ENCODE data around the gene OGFRL1.

The OGFRL1 gene
- long read RNA-seq, partial matches to known transcripts = 3 of 4 reads
- long read RNA-seq, other reads (novel, unspliced or antisense) = 1 of 4 reads

- Histone ChIP-seq H3K27ac (replicated peaks) (peak within 1 kb of the TSS; percentile 73), H3K4me3 (replicated peaks; ENCODE audit: insufficient read depth, low read length) (peak within 1 kb of the TSS; percentile 84), H3K27me3 (ENCODE audit: insufficient read depth, poor library complexity, severe bottlenecking) (no peaks in the 10 kb centered on the region)
- DNase-seq (ENCODE audit: low read depth in 1 of 2, low spot score in 1 of 2) = peak in 1 of 2 experiments; percentile 56
- no peak for TF ChIP-seq POLR2AphosphoS5 (IDR thresholded peaks at IDR 0.05; ENCODE audit: low read depth)
- no peak for TF ChIP-seq GABPA (IDR thresholded peaks at IDR 0.05; ENCODE audit: low read depth)
- TF ChIP-seq SPI1 (IDR thresholded peaks at IDR 0.05; ENCODE audit: borderline replicate concordance, low read depth) = no peak
- TF ChIP-seq, protein P1, sequence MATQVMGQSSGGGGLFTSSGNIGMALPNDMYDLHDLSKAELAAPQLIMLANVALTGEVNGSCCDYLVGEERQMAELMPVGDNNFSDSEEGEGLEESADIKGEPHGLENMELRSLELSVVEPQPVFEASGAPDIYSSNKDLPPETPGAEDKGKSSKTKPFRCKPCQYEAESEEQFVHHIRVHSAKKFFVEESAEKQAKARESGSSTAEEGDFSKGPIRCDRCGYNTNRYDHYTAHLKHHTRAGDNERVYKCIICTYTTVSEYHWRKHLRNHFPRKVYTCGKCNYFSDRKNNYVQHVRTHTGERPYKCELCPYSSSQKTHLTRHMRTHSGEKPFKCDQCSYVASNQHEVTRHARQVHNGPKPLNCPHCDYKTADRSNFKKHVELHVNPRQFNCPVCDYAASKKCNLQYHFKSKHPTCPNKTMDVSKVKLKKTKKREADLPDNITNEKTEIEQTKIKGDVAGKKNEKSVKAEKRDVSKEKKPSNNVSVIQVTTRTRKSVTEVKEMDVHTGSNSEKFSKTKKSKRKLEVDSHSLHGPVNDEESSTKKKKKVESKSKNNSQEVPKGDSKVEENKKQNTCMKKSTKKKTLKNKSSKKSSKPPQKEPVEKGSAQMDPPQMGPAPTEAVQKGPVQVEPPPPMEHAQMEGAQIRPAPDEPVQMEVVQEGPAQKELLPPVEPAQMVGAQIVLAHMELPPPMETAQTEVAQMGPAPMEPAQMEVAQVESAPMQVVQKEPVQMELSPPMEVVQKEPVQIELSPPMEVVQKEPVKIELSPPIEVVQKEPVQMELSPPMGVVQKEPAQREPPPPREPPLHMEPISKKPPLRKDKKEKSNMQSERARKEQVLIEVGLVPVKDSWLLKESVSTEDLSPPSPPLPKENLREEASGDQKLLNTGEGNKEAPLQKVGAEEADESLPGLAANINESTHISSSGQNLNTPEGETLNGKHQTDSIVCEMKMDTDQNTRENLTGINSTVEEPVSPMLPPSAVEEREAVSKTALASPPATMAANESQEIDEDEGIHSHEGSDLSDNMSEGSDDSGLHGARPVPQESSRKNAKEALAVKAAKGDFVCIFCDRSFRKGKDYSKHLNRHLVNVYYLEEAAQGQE (IDR thresholded peaks at IDR 0.05; ENCODE audit: insufficient replicate concordance, low read depth) = no peak
- no peak for TF ChIP-seq CTCF (IDR thresholded peaks at IDR 0.05; ENCODE audit: insufficient read depth, low read length)
Observed at GRCh38 chr6:71288228-71289038, at the start of gene OGFRL1. OGFRL1 (plus strand) TSS chr6:71288811; CDS start chr6:71288937, 126 bp downstream.

- Histone ChIP-seq H3K27me3 (ENCODE audit: insufficient read depth, poor library complexity, severe bottlenecking) (no peaks in the 10 kb centered on the region), H3K27ac (replicated peaks) (no peak overlapping the region), H3K4me3 (replicated peaks; ENCODE audit: insufficient read depth, low read length) (no peak overlapping the region)
- no peak for DNase-seq (ENCODE audit: low read depth in 1 of 2, low spot score in 1 of 2)
- TF ChIP-seq, protein P1 (IDR thresholded peaks at IDR 0.05; ENCODE audit: insufficient replicate concordance, low read depth) = no peak
- TF ChIP-seq CTCF (IDR thresholded peaks at IDR 0.05; ENCODE audit: insufficient read depth, low read length) (no peak), POLR2AphosphoS5 (IDR thresholded peaks at IDR 0.05; ENCODE audit: low read depth) (no peak), GABPA (IDR thresholded peaks at IDR 0.05; ENCODE audit: low read depth) (no peak), SPI1 (IDR thresholded peaks at IDR 0.05; ENCODE audit: borderline replicate concordance, low read depth) (no peak)
Observed at GRCh38 chr6:71239694-71240093, 48.9 kb upstream of the OGFRL1 start.

DNA sequence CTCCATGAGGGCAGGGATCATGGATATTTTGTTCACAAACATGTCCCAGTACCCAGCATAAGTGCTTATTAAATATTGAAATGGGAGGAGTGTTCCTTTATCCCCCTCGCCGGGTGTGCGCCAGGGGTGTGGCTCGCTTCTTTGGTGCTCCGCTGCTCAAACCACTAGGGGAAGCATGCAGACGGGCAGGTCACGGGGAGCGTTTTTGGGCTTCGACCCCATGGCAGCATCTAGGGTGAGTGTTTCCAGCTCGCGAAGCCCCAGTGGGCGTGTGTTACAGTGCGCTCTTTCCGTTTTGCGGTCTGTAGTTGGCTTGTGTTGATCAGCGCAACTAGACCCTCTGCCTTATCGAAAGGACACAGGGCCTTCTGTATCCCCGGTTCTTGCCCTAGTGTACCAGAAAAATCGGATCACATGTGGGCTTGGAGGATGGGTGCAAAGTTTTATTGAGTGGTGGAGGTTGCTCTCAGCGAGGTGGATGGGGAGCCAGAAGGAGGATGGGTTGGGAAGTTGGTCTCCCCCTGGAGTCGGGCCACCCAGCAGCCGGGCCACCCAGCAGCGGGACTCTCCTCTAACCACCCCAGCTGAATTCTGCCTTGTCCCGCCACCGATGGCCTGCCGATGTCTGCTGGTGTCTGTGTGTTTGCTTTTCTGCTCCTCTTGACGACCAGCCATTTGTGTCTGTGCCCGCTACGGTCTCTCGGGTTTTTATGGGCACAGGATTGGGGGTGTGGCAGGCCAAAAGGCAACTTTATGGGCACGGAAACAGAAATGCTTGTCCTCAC is 43.2 kb upstream of the OGFRL1 start:
- DNase-seq (ENCODE audit: low read depth in 1 of 2, low spot score in 1 of 2) = no peak
- TF ChIP-seq GABPA (IDR thresholded peaks at IDR 0.05; ENCODE audit: low read depth) (no peak), SPI1 (IDR thresholded peaks at IDR 0.05; ENCODE audit: borderline replicate concordance, low read depth) (no peak), CTCF (IDR thresholded peaks at IDR 0.05; ENCODE audit: insufficient read depth, low read length) (no peak), POLR2AphosphoS5 (IDR thresholded peaks at IDR 0.05; ENCODE audit: low read depth) (no peak)
- TF ChIP-seq, protein P1 (IDR thresholded peaks at IDR 0.05; ENCODE audit: insufficient replicate concordance, low read depth) = no peak
- Histone ChIP-seq H3K4me3 (replicated peaks; ENCODE audit: insufficient read depth, low read length) (no peak overlapping the region), H3K27ac (replicated peaks) (no peak overlapping the region), H3K27me3 (ENCODE audit: insufficient read depth, poor library complexity, severe bottlenecking) (no peaks in the 10 kb centered on the region)
